ENCODE data around the gene PDX1. TPM values are rescaled to one million over a fixed set of nuclear protein-coding genes. Genes with fewer than 3 reads are reported as not detected.

PDX1 gene
- total RNA-seq, 2 experiments from 2014 or later: not detected

DNA sequence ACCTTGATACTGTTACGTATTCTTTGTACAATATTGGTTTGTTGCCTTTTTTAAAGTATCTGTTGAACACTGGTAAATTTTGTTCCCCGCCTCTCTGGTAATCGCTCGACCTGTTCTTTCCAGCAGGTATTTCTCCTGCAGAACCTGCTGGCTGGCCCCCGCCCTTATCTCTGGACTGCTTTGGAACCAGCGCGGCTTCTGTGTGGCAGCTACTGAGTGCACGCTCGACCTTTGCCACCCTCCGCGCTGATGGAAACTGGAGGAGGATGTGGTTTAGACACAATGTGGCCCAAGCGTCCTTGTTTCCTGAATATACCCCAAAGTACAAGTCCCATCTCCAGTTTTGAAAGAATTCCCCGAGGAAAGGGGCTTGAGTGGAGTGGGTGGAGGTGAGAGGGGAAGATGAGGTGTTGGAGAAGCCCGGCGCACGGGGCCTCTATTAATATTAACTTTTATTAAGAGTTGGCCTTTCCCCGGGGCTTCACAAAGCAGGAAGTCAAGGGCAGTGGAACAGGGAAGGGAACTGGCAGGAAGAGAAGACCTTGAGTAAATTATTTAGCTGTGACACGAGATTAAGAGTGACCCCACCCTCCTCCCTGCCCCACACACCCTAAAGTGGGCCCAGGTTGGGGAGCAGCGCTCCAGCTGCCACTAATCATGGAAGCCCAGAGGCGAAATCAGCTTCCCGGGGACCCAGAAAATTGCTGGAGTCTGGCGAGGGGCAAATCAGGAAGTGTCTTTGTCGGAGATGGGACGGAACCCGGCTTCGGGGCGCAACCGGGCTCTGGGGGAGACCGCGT, 33.3 kb downstream of the PDX1 start:
- H3K9me3 Mint-ChIP-seq: no peaks in the 10 kb centered on the region
- H3K4me3 Mint-ChIP-seq: peak overlapping the region; percentile 47
- CTCF ChIA-PET: interaction anchor here (0.9 to 9.6 kb wide), 15 partner anchors 10 to 591 kb away, joined by 3 to 155 read pairs (median 4); partner anchors contain the start of gene PDX1
- peaks cover 54% of the 10 kb centered on the region for H3K27me3 Mint-ChIP-seq (ENCODE audit: low read depth)
- intact Hi-C loops (cut with micrococcal nuclease): loop anchor here (1.0 to 5.0 kb wide), 2 partner anchors 84 to 576 kb away; no protein-coding TSS in a partner anchor
- H3K4me1 Mint-ChIP-seq (ENCODE audit: low read depth): peaks cover 8% of the 10 kb centered on the region
- no peaks in the 10 kb centered on the region for H3K36me3 Mint-ChIP-seq (ENCODE audit: low read depth)
- no peak for DNase-seq
- no peak overlapping the region for H3K27ac Mint-ChIP-seq

DNA sequence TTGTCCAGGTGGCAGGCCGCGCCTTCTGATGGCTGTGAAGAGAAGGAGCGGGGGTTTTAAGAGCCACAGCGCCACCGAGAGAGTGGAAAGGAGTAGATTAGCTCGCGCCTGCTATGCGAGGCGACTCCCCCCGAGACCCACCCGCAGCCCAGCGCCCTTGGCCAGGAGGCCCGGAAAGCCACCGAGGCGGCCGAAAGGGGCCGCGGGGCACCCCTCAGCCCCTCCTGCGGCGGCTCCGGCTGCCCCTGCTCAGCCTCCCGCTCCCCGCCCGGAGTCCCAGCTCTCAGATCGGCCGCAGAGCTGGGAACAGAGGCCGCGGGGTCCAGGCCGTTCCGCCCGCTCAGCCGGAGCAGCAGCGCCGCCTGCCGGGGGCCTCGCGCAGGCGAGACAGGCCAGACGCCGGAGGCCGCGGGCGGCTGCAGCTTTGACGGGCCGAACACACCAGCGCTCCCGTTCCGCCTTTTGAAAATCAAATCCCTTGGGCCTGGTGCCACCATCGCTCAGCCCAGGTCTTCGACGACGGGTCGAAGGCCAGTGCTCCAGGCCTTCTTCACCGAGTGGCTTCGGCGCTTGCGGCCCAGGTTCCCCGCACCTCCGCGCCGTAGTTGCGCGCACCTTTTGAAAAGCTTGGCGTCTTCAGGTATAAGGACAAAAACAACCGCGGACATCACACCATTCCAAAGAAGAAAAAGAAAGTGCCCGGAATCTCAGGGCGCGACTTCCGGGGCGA, 34.0 kb downstream of the PDX1 start:
- peaks cover 8% of the 10 kb centered on the region for H3K4me1 Mint-ChIP-seq (ENCODE audit: low read depth)
- H3K27me3 Mint-ChIP-seq (ENCODE audit: low read depth): peaks cover 60% of the 10 kb centered on the region
- peak; percentile 71 for DNase-seq
- H3K9me3 Mint-ChIP-seq: no peaks in the 10 kb centered on the region
- H3K27ac Mint-ChIP-seq: no peak overlapping the region
- CTCF ChIA-PET: interaction anchor here (0.6 to 9.6 kb wide), 17 partner anchors 11 to 867 kb away, joined by 3 to 155 read pairs (median 4); partner anchors contain the start of genes CDX2 and PDX1
- peak overlapping the region; percentile 69 for H3K4me3 Mint-ChIP-seq
- H3K36me3 Mint-ChIP-seq (ENCODE audit: low read depth): no peaks in the 10 kb centered on the region
- intact Hi-C loops (cut with micrococcal nuclease): loop anchor here (1.0 to 5.0 kb wide), 4 partner anchors 35 to 577 kb away; partner anchors contain the start of gene PDX1

DNA sequence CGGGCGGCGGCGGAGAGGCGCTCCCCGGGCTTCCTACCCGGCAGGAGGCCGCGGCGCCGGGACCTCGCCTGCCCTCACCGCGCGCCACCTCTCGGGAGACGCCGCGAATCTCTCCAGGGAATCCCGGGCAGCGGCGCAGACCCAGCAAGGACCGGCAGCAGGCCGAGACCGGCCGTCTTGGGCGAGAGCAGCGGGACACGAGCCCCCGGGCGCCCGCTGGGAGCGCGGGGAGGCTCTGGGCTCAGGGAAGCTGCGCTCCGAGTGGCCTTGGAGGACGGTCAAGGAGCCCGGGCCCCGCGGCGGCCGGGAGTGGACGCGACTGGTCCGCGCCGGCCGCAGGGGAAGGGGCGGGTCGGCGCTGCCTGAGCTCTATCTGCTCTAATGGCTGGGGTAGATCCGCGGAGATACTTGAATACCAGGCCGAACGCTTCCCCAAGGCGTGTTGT, 34.6 kb downstream of the PDX1 start:
- Mint-ChIP-seq H3K4me3 (peak overlapping the region; percentile 69), H3K27me3 (ENCODE audit: low read depth) (peaks cover 64% of the 10 kb centered on the region), H3K36me3 (ENCODE audit: low read depth) (no peaks in the 10 kb centered on the region), H3K27ac (no peak overlapping the region), H3K9me3 (no peaks in the 10 kb centered on the region), H3K4me1 (ENCODE audit: low read depth) (peaks cover 8% of the 10 kb centered on the region)
- intact Hi-C loops (cut with micrococcal nuclease): loop anchor here (1.0 to 5.0 kb wide), 3 partner anchors 36 to 577 kb away; partner anchors contain the start of gene PDX1
- CTCF ChIA-PET: interaction anchor here (0.6 to 9.6 kb wide), 18 partner anchors 11 to 866 kb away, joined by 3 to 155 read pairs (median 4); partner anchors contain the start of genes CDX2 and PDX1
- DNase-seq: no peak

DNA sequence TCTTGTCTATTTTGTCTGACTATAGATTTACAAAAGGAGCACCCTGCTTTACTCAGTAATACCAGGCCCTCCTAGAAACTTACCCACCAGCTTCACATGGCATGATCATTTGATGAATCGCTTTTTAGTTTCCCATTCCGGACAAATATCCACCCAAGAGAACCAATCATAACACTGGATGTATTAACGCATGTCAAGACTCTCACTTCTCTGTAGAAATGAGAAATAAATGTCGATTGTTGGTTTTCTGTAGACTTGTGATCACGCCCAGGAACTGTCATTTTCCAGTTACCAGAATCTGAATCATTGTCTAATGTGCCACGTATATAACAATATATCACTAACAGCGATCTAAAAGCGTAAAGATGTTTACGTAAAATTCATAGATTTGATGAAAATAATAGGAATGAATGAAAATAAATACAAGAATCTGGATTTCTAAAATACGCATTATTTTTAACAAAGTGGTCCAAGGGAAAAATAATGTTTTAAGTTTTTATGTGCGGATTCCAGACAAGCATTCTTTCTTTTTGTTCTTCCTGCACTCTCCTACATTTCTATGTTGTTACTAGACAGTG, 35.3 kb downstream of the PDX1 start:
- DNase-seq: no peak
- CTCF ChIA-PET: interaction anchor here (0.6 to 9.6 kb wide), 12 partner anchors 14 to 581 kb away, joined by 3 to 155 read pairs (median 4); partner anchors contain the start of genes CDX2 and PDX1
- intact Hi-C loops (cut with micrococcal nuclease): loop anchor here (2.0 kb wide), 1 partner anchor 36 kb away; the partner anchor contains the start of gene PDX1
- Mint-ChIP-seq H3K9me3 (no peaks in the 10 kb centered on the region), H3K27ac (no peak overlapping the region), H3K36me3 (ENCODE audit: low read depth) (no peaks in the 10 kb centered on the region), H3K4me1 (ENCODE audit: low read depth) (peaks cover 10% of the 10 kb centered on the region), H3K27me3 (ENCODE audit: low read depth) (peaks cover 66% of the 10 kb centered on the region), H3K4me3 (no peak overlapping the region)

- no peak for DNase-seq
- intact Hi-C loops (cut with micrococcal nuclease): no loop called here
- Mint-ChIP-seq H3K9me3 (no peaks in the 10 kb centered on the region), H3K27me3 (ENCODE audit: low read depth) (peaks cover 68% of the 10 kb centered on the region), H3K27ac (no peak overlapping the region), H3K4me1 (ENCODE audit: low read depth) (peaks cover 14% of the 10 kb centered on the region), H3K36me3 (ENCODE audit: low read depth) (no peaks in the 10 kb centered on the region), H3K4me3 (no peak overlapping the region)
- CTCF ChIA-PET: interaction anchor here (0.6 to 9.6 kb wide), 6 partner anchors 8 to 1031 kb away, joined by 3 to 155 read pairs (median 4); no protein-coding TSS in a partner anchor
These were observed 36.9 kb downstream of the PDX1 start for GRCh38 chr13:27956576-27957300.

- CTCF ChIA-PET: interaction anchor here (0.7 to 1.7 kb wide), 5 partner anchors 21 to 585 kb away, joined by 3 to 5 read pairs (median 3); no protein-coding TSS in a partner anchor
These were observed 40.2 kb downstream of the PDX1 start for GRCh38 chr13:27959976-27960361.

GRCh38 chr13:27960362-27961226, 40.8 kb downstream of the PDX1 start:
- CTCF ChIA-PET: interaction anchor here (0.7 to 1.7 kb wide), 5 partner anchors 14 to 586 kb away, joined by 3 to 5 read pairs (median 3); no protein-coding TSS in a partner anchor
- H3K4me3 Mint-ChIP-seq: peak overlapping the region; percentile 42
- peaks cover 73% of the 10 kb centered on the region for H3K27me3 Mint-ChIP-seq (ENCODE audit: low read depth)
- no peaks in the 10 kb centered on the region for H3K36me3 Mint-ChIP-seq (ENCODE audit: low read depth)
- intact Hi-C loops (cut with micrococcal nuclease): no loop called here
- H3K9me3 Mint-ChIP-seq: no peaks in the 10 kb centered on the region
- DNase-seq: peak; percentile 64
- H3K27ac Mint-ChIP-seq: no peak overlapping the region
- H3K4me1 Mint-ChIP-seq (ENCODE audit: low read depth): peaks cover 6% of the 10 kb centered on the region

More at GRCh38 chr13:27959976-27960361, 40.2 kb downstream of the PDX1 start:
- Mint-ChIP-seq H3K4me3 (peak overlapping the region; percentile 16), H3K27ac (no peak overlapping the region), H3K27me3 (ENCODE audit: low read depth) (peaks cover 73% of the 10 kb centered on the region), H3K9me3 (no peaks in the 10 kb centered on the region), H3K36me3 (ENCODE audit: low read depth) (no peaks in the 10 kb centered on the region), H3K4me1 (ENCODE audit: low read depth) (peaks cover 6% of the 10 kb centered on the region)
- intact Hi-C loops (cut with micrococcal nuclease): no loop called here
- no peak for DNase-seq

DNA sequence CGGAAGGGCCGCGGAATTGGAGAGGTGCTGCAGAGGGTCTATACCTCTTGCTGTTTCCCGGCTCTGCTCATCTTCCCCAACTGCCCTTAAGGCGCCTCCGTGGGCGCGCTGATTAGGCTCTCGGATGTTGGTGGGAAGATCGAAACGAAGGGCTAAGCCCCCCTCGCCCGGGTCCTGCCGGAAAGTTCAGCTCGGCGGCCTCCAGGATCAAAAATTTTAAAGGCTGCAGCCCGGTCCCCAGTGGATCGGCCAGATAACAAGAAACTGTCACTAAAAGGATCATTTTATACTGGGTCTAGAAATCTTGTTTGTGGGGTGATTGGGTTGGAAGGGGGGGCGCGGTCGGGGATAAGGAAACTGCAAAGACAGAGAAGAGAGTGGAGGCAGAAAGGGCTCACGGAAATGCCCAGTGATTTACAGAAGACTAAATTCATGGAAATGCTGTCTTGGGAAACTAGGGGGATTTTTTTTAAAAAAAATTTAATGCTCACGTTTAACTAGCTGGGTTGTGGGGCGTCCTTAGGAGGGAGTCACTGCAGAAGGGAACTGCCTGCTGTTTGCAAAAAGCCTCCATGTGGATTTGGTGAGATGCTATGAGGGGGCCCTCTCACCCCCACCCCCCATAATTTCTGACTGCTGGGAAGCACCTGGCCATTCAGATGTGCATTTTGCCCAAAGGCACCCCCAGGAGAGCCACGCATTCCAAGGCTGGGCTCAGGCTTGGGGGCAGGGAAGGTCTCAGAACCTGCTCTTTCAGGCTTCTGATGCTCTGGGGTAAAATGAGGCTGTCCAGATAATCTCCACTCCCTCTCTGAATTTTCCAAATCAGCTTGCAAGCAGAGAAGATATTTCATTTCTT, 41.7 kb downstream of the PDX1 start:
- CTCF ChIA-PET: interaction anchor here (1.0 to 1.9 kb wide), 7 partner anchors 10 to 587 kb away, joined by 3 to 7 read pairs (median 3); no protein-coding TSS in a partner anchor
- no peaks in the 10 kb centered on the region for H3K9me3 Mint-ChIP-seq

GRCh38 chr13:27962128-27962841, 42.5 kb downstream of the PDX1 start:
- Mint-ChIP-seq H3K9me3 (no peaks in the 10 kb centered on the region), H3K27ac (no peak overlapping the region), H3K4me3 (no peak overlapping the region), H3K27me3 (ENCODE audit: low read depth) (peaks cover 75% of the 10 kb centered on the region), H3K4me1 (ENCODE audit: low read depth) (peaks cover 11% of the 10 kb centered on the region), H3K36me3 (ENCODE audit: low read depth) (no peaks in the 10 kb centered on the region)
- CTCF ChIA-PET: interaction anchor here (1.0 to 1.9 kb wide), 4 partner anchors 9 to 140 kb away, joined by 3 to 7 read pairs (median 3); no protein-coding TSS in a partner anchor
- intact Hi-C loops (cut with micrococcal nuclease): no loop called here
- DNase-seq: no peak

More for the DNA sequence above, 41.7 kb downstream of the PDX1 start:
- intact Hi-C loops (cut with micrococcal nuclease): no loop called here
- Mint-ChIP-seq H3K4me1 (ENCODE audit: low read depth) (peaks cover 9% of the 10 kb centered on the region), H3K27ac (no peak overlapping the region), H3K27me3 (ENCODE audit: low read depth) (peaks cover 75% of the 10 kb centered on the region), H3K4me3 (no peak overlapping the region), H3K36me3 (ENCODE audit: low read depth) (no peaks in the 10 kb centered on the region)
- no peak for DNase-seq
